Osteocyte (in vitro differentiated cells): ENCODE results near the gene FBLN2. TPM values are rescaled to one million over a fixed set of nuclear protein-coding genes. Genes with fewer than 3 reads are reported as not detected.

ENCODE experiments used
- DNase-seq: peaks from one replicate; pipeline ENCODE4 v3.0.0; 2021; ENCODE audit warnings: mixed read lengths; ENCODE audit not compliant: unreplicated experiment; ENCODE audit errors: extremely low spot score
- H3K27ac Mint-ChIP-seq: one replicate; pipeline ENCODE4 v1.8.0; 2021; ENCODE audit warnings: mild to moderate bottlenecking, mixed read lengths; ENCODE audit not compliant: unreplicated experiment
- H3K27me3 Mint-ChIP-seq: one replicate; pipeline ENCODE4 v1.8.0; 2021; ENCODE audit warnings: mixed read lengths; ENCODE audit not compliant: unreplicated experiment
- H3K36me3 Mint-ChIP-seq: one replicate; pipeline ENCODE4 v1.8.0; 2021; ENCODE audit warnings: mixed read lengths; ENCODE audit not compliant: unreplicated experiment
- H3K4me1 Mint-ChIP-seq: one replicate; pipeline ENCODE4 v1.8.0; 2021; ENCODE audit warnings: mixed read lengths; ENCODE audit not compliant: unreplicated experiment
- H3K4me3 Mint-ChIP-seq: one replicate; pipeline ENCODE4 v1.8.0; 2021; ENCODE audit warnings: mild to moderate bottlenecking, moderate library complexity, mixed read lengths; ENCODE audit not compliant: unreplicated experiment
- H3K9me3 Mint-ChIP-seq: one replicate; pipeline ENCODE4 v1.8.0; 2021; ENCODE audit warnings: mixed read lengths; ENCODE audit not compliant: unreplicated experiment
- CTCF ChIP-seq: fragments of 200-600 bp; sonication (generic); IDR thresholded peaks from 2 replicates; pipeline ENCODE4 v1.5.0; 2021; ENCODE audit warnings: antibody characterized with exemption, mild to moderate bottlenecking, moderate library complexity
- total RNA-seq: library from RNA; stranded (reverse); gene quantifications from 2 replicates; pipeline ENCODE4 v1.2.1, GENCODE V29; 2021

Gene FBLN2
- total RNA-seq, 1 donor from 2014 or later: 215 TPM

- H3K9me3 Mint-ChIP-seq: no peaks in the 10 kb centered on the region
- H3K36me3 Mint-ChIP-seq: no peaks in the 10 kb centered on the region
- TF ChIP-seq CTCF: no peak
- no peaks in the 10 kb centered on the region for H3K27me3 Mint-ChIP-seq
- peaks cover 53% of the 10 kb centered on the region for H3K4me1 Mint-ChIP-seq
- DNase-seq: no peak
- no peak overlapping the region for H3K27ac Mint-ChIP-seq
- no peak overlapping the region for H3K4me3 Mint-ChIP-seq
Observed at GRCh38 chr3:13522236-13522635, 26.7 kb upstream of the FBLN2 start.

- Mint-ChIP-seq H3K36me3 (no peaks in the 10 kb centered on the region), H3K4me3 (no peak overlapping the region), H3K9me3 (no peaks in the 10 kb centered on the region), H3K27ac (peak overlapping the region; percentile 98), H3K4me1 (peaks cover 45% of the 10 kb centered on the region), H3K27me3 (no peaks in the 10 kb centered on the region)
- TF ChIP-seq CTCF: no peak
- no peak for DNase-seq
Observed at GRCh38 chr3:13524979-13525669, 23.8 kb upstream of the FBLN2 start.

DNA sequence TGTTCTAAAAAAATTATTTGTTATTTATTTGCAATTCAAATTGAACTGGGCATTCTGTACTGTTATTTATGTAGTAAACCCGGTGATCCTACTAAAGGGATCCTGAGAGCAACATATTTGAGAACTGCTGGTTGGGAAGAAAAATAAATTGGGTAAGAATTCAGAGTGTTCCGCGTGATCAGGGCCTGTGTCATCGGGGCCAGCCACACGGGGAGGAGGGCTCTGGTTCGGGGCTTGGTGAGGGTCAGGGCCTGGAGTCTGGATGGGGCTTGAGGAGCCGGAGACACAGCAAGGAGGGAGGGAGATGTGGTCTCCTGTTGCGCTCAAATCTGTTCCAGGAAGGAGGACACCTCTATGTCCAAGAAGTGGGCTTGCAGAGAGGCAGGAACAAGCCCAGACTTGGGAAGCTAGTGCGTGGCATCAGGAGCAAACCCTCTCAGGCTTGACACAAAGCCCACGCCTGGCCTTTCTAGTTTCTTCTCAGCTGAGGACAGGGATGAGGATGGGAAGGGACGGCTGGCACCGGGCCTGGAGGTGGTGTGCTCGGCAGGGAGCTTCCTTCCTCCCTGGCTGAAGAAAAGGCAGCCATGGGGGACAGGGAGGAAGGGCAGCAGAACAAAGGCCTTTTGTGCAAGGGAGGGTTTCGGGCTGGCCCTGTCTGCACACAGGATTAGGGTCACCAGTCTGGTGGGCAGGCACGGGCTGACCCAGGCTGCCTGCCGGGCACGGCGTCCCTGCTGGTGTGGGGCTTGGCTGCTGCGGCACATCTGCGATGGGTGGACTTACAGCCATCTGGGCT is 22.9 kb upstream of the FBLN2 start:
- Mint-ChIP-seq H3K9me3 (no peaks in the 10 kb centered on the region), H3K27me3 (no peaks in the 10 kb centered on the region), H3K4me1 (peaks cover 43% of the 10 kb centered on the region), H3K27ac (peak overlapping the region; percentile 98), H3K4me3 (no peak overlapping the region), H3K36me3 (no peaks in the 10 kb centered on the region)
- no peak for TF ChIP-seq CTCF
- no peak for DNase-seq

- Mint-ChIP-seq H3K27me3 (no peaks in the 10 kb centered on the region), H3K4me3 (no peak overlapping the region), H3K4me1 (peaks cover 43% of the 10 kb centered on the region), H3K9me3 (no peaks in the 10 kb centered on the region), H3K27ac (peak overlapping the region; percentile 98), H3K36me3 (no peaks in the 10 kb centered on the region)
- DNase-seq: no peak
- TF ChIP-seq CTCF: no peak
Observed at GRCh38 chr3:13526626-13526949, 22.3 kb upstream of the FBLN2 start.

DNA sequence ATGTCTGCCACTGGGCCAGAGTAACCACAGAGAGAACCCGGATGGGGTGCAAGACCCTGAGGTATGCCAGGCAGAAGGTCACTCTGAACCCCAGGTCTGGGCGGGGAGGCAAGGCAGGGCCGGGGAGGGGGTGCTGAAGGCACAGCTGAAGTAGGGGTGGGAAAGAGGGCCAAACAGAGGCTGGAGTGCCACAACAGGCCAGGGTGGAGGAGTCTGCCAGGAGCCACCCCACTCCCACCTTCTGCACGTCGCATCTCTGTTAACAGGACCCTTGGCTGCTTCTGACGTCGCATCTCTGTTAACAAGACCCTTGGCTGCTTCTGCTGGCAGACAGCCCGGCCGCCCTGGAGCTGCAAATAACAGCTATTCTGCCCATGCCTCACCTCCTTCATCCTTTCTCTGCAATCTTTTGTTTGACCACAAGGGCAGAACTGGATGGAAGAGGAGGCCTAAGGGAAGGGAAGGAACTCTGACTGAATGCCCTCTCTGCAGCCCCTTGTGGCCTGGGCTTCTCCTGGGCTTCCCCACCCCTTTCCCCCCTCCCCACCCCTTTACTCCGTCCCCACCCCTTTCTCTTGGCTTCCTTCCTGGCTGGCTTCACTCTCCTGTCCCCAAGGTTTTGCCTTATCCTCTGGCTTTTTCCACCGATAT is 20.6 kb upstream of the FBLN2 start:
- peak overlapping the region; percentile 44 for H3K27ac Mint-ChIP-seq

More for the DNA sequence above, 20.6 kb upstream of the FBLN2 start:
- Mint-ChIP-seq H3K4me1 (peaks cover 52% of the 10 kb centered on the region), H3K9me3 (no peaks in the 10 kb centered on the region), H3K27me3 (no peaks in the 10 kb centered on the region), H3K4me3 (no peak overlapping the region), H3K36me3 (no peaks in the 10 kb centered on the region)
- no peak for DNase-seq
- peak; percentile 46 for TF ChIP-seq CTCF
